ENCODE data around the gene COL5A3.

COL5A3 gene

DNA sequence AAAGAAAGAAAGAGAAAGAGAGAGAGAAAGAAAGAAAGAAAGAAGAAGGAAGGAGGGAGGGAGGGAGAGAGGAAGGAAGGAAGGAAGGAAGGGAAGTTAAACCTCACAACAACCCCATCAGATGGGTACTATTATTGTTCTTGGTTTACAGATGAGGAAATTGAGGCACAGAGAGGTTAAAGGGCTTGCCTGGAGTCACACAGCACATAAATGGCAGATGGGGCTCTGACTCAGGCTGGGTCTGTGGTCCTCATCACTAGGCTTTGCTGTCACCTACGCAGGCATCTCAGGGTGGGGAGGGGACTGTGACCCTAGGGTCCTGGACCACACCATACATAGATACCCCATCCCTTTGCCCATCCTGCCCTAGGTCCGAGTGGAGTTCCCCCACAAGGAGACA lies 39.3 kb upstream of the COL5A3 start:
- no peak for ATAC-seq

DNA sequence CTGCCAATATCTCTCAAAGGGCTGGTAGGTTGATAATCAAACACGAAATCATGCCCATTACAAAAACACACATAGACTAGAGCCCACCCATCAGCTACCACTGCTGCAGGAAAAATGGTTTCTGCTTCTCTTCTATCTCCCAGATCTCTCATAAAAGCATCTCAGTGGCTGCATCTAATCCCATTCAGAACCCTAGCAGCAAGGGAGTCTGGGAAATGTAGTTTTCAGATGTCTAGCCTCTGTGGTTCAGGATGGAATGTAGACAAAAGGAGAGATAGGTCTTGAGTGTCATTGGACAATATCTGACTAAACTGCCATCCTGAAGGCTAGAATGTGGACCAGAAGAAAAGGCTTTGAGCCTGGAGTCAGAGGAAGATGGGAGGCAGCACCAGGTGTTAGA lies 35.1 kb upstream of the COL5A3 start:
- no peak for ATAC-seq
- TF ChIP-seq RARB (CRISPR knock-in tag; IDR thresholded peaks at IDR 0.05) (no peak), TOX (CRISPR knock-in tag; IDR thresholded peaks at IDR 0.05; ENCODE audit: borderline replicate concordance) (no peak), ZFP30 (CRISPR knock-in tag; IDR thresholded peaks at IDR 0.05) (no peak), ARNTL (CRISPR knock-in tag; IDR thresholded peaks at IDR 0.05; ENCODE audit: borderline replicate concordance, low read depth) (no peak), ZNF70 (CRISPR knock-in tag; IDR thresholded peaks at IDR 0.05) (no peak), ZFP3 (CRISPR knock-in tag; IDR thresholded peaks at IDR 0.05) (no peak), ZC3H10 (CRISPR knock-in tag; IDR thresholded peaks at IDR 0.05) (no peak), ESRRG (CRISPR knock-in tag; IDR thresholded peaks at IDR 0.05) (no peak)

More for the DNA sequence above, 39.3 kb upstream of the COL5A3 start:
- no peak for TF ChIP-seq CSDC2 (CRISPR knock-in tag; IDR thresholded peaks at IDR 0.05)
- TF ChIP-seq, protein P1, sequence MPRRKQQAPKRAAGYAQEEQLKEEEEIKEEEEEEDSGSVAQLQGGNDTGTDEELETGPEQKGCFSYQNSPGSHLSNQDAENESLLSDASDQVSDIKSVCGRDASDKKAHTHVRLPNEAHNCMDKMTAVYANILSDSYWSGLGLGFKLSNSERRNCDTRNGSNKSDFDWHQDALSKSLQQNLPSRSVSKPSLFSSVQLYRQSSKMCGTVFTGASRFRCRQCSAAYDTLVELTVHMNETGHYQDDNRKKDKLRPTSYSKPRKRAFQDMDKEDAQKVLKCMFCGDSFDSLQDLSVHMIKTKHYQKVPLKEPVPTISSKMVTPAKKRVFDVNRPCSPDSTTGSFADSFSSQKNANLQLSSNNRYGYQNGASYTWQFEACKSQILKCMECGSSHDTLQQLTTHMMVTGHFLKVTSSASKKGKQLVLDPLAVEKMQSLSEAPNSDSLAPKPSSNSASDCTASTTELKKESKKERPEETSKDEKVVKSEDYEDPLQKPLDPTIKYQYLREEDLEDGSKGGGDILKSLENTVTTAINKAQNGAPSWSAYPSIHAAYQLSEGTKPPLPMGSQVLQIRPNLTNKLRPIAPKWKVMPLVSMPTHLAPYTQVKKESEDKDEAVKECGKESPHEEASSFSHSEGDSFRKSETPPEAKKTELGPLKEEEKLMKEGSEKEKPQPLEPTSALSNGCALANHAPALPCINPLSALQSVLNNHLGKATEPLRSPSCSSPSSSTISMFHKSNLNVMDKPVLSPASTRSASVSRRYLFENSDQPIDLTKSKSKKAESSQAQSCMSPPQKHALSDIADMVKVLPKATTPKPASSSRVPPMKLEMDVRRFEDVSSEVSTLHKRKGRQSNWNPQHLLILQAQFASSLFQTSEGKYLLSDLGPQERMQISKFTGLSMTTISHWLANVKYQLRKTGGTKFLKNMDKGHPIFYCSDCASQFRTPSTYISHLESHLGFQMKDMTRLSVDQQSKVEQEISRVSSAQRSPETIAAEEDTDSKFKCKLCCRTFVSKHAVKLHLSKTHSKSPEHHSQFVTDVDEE (CRISPR knock-in tag; IDR thresholded peaks at IDR 0.05): no peak
- no peak for TF ChIP-seq SNAI2 (CRISPR knock-in tag; IDR thresholded peaks at IDR 0.05)
- TF ChIP-seq, protein P2, sequence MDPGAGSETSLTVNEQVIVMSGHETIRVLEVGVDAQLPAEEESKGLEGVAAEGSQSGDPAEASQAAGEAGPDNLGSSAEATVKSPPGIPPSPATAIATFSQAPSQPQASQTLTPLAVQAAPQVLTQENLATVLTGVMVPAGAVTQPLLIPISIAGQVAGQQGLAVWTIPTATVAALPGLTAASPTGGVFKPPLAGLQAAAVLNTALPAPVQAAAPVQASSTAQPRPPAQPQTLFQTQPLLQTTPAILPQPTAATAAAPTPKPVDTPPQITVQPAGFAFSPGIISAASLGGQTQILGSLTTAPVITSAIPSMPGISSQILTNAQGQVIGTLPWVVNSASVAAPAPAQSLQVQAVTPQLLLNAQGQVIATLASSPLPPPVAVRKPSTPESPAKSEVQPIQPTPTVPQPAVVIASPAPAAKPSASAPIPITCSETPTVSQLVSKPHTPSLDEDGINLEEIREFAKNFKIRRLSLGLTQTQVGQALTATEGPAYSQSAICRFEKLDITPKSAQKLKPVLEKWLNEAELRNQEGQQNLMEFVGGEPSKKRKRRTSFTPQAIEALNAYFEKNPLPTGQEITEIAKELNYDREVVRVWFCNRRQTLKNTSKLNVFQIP (CRISPR knock-in tag; IDR thresholded peaks at IDR 0.05; ENCODE audit: borderline replicate concordance, low read depth): no peak
- no peak for TF ChIP-seq BACH2 (CRISPR knock-in tag; IDR thresholded peaks at IDR 0.05; ENCODE audit: borderline replicate concordance)
- no peak for TF ChIP-seq ZNF8 (CRISPR knock-in tag; IDR thresholded peaks at IDR 0.05)
- TF ChIP-seq ISL1 (CRISPR knock-in tag; IDR thresholded peaks at IDR 0.05): no peak
- TF ChIP-seq ESRRG (CRISPR knock-in tag; IDR thresholded peaks at IDR 0.05): no peak

DNA sequence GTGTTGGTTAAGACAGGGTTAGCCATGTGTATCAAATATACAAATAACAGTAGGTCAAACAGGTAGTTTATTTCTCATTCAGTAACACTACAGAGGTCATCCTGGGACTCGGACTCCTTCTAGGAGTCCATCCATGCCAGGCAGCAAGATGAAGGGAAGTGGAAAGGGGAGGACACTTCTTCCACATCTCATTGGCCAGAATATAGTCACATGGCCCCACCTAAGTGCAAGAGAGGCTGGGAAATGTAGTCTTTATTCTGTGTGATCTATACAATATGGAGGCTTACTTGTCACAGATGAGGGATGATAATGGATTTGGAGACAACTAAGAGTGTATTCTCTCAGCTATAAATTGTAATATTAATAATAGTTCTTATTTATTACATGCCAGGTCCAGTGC lies 34.1 kb upstream of the COL5A3 start:
- TF ChIP-seq, protein P1 (CRISPR knock-in tag; IDR thresholded peaks at IDR 0.05): no peak
- TF ChIP-seq ESRRG (CRISPR knock-in tag; IDR thresholded peaks at IDR 0.05): no peak
- TF ChIP-seq RARB (CRISPR knock-in tag; IDR thresholded peaks at IDR 0.05): no peak
- no peak for TF ChIP-seq ZFP30 (CRISPR knock-in tag; IDR thresholded peaks at IDR 0.05)
- TF ChIP-seq TCF4 (CRISPR knock-in tag; IDR thresholded peaks at IDR 0.05; ENCODE audit: borderline replicate concordance): no peak
- TF ChIP-seq, protein P3, sequence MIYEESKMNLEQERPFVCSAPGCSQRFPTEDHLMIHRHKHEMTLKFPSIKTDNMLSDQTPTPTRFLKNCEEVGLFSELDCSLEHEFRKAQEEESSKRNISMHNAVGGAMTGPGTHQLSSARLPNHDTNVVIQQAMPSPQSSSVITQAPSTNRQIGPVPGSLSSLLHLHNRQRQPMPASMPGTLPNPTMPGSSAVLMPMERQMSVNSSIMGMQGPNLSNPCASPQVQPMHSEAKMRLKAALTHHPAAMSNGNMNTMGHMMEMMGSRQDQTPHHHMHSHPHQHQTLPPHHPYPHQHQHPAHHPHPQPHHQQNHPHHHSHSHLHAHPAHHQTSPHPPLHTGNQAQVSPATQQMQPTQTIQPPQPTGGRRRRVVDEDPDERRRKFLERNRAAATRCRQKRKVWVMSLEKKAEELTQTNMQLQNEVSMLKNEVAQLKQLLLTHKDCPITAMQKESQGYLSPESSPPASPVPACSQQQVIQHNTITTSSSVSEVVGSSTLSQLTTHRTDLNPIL (CRISPR knock-in tag; IDR thresholded peaks at IDR 0.05; ENCODE audit: low read depth): no peak
- no peak for TF ChIP-seq SNAI2 (CRISPR knock-in tag; IDR thresholded peaks at IDR 0.05)
- no peak for TF ChIP-seq ARNTL (CRISPR knock-in tag; IDR thresholded peaks at IDR 0.05; ENCODE audit: borderline replicate concordance, low read depth)
- TF ChIP-seq ZNF565 (CRISPR knock-in tag; conservative IDR thresholded peaks at IDR 0.05; ENCODE audit: low read depth): no peak
- TF ChIP-seq, protein P2 (CRISPR knock-in tag; IDR thresholded peaks at IDR 0.05; ENCODE audit: borderline replicate concordance, low read depth): no peak
- TF ChIP-seq BACH2 (CRISPR knock-in tag; IDR thresholded peaks at IDR 0.05; ENCODE audit: borderline replicate concordance): no peak
- no peak for TF ChIP-seq ZC3H10 (CRISPR knock-in tag; IDR thresholded peaks at IDR 0.05)
- ATAC-seq: no peak

Data from SK-N-SH treated with all-trans-retinoic acid at 6 μM for 48 hours (cell line).